ACHN (cell line): ENCODE measurements around the gene KCNJ8.
"Not testable (repeated sequence)": the region's sequence is repeated elsewhere in the genome, so short reads cannot be mapped to it uniquely, and the experiment has no call there.

Source experiments
- DNase-seq: peaks from one replicate; pipeline ENCODE4 v3.0.0-alpha.2; 2015
- in situ Hi-C: cut with HindIII; loops from 2 replicates; pipeline ENCODE4 v1.10.0; 2017; ENCODE audit warnings: low sequenced_read_pairs, low pct_ligation_motif_present, low pct_unique_long_range_greater_than_20kb

The KCNJ8 gene

GRCh38 chr12:21774358-21775132 lies at the start of gene KCNJ8:
Gene KCNJ8 (minus strand): TSS chr12:21774706. CDS start chr12:21773616, 1,090 bp downstream.
- peak; percentile 97 for DNase-seq
- in situ Hi-C loops, result no loop called here

GRCh38 chr12:21823581-21823980 lies 49.1 kb upstream of the KCNJ8 start:
- in situ Hi-C loops, result no loop called here
- peak; percentile 86 for DNase-seq

- DNase-seq, result no peak
- in situ Hi-C loops, result no loop called here
Observed at GRCh38 chr12:21819678-21820077, 45.2 kb upstream of the KCNJ8 start.

- peak; percentile 67 for DNase-seq
- in situ Hi-C loops, result no loop called here
Observed at GRCh38 chr12:21819236-21819635, 44.7 kb upstream of the KCNJ8 start.

- no peak for DNase-seq
- in situ Hi-C loops, result no loop called here
Observed at GRCh38 chr12:21818627-21819026, 44.1 kb upstream of the KCNJ8 start.

GRCh38 chr12:21815306-21816062 lies 41.0 kb upstream of the KCNJ8 start:
- no peak for DNase-seq
- in situ Hi-C loops, result no loop called here

- in situ Hi-C loops, result no loop called here
- DNase-seq, result no peak
Observed at GRCh38 chr12:21814814-21815213, 40.3 kb upstream of the KCNJ8 start.

- in situ Hi-C loops, result no loop called here
- no peak for DNase-seq
Observed at GRCh38 chr12:21814327-21814726, 39.8 kb upstream of the KCNJ8 start.

- in situ Hi-C loops, result no loop called here
- no peak for DNase-seq
Observed at GRCh38 chr12:21813751-21814150, 39.2 kb upstream of the KCNJ8 start.

GRCh38 chr12:21813125-21813524 lies 38.6 kb upstream of the KCNJ8 start:
- in situ Hi-C loops, result no loop called here
- no peak for DNase-seq

- in situ Hi-C loops, DNase-seq: not testable (repeated sequence)
Observed at GRCh38 chr12:21812340-21812739, 37.8 kb upstream of the KCNJ8 start.

- in situ Hi-C loops, result no loop called here
Observed at GRCh38 chr12:21809100-21809499, 34.6 kb upstream of the KCNJ8 start.

GRCh38 chr12:21806255-21806654 lies 31.7 kb upstream of the KCNJ8 start:
- in situ Hi-C loops, result no loop called here

More at GRCh38 chr12:21809100-21809499, 34.6 kb upstream of the KCNJ8 start:
- no peak for DNase-seq

GRCh38 chr12:21801522-21802288 lies 27.2 kb upstream of the KCNJ8 start:
- in situ Hi-C loops, result no loop called here
- DNase-seq, result peak; percentile 97

More at GRCh38 chr12:21806255-21806654, 31.7 kb upstream of the KCNJ8 start:
- DNase-seq, result no peak

GRCh38 chr12:21800011-21800410 lies 25.5 kb upstream of the KCNJ8 start:
- peak; percentile 56 for DNase-seq
- in situ Hi-C loops, result no loop called here

GRCh38 chr12:21797539-21797938 lies 23.0 kb upstream of the KCNJ8 start:
- no peak for DNase-seq
- in situ Hi-C loops, result no loop called here

- no peak for DNase-seq
- in situ Hi-C loops, result no loop called here
Observed at GRCh38 chr12:21795648-21796328, 21.3 kb upstream of the KCNJ8 start.

GRCh38 chr12:21794807-21795595 lies 20.5 kb upstream of the KCNJ8 start:
- DNase-seq, in situ Hi-C loops: not testable (repeated sequence)
